Left lung (tissue), 10 donors: Measurements from ENCODE around the gene KIRREL3. TPM values are rescaled to one million over a fixed set of nuclear protein-coding genes. Genes with fewer than 3 reads are reported as not detected.

Source experiments
- ATAC-seq: fragments of 200-7000 bp; cut with Tn5 transposase; one replicate; pipeline ENCODE4 v1.9.1; 2020; ENCODE audit warnings: moderate library complexity
- DNase-seq, 4 donors: peaks; one replicate each; pipeline ENCODE4 v3.0.0-alpha.2; 2013 to 2020
- H3K27ac ChIP-seq, 2 donors: fragments of 200-600 bp; sonication (generic) in 1 of 2; one replicate each; pipeline versions ENCODE4 v1.5.0 to v1.8.0; 2020 to 2021
- H3K27me3 ChIP-seq, 2 donors: fragments of 200-600 bp; sonication (generic) in 1 of 2; one replicate each; pipeline versions ENCODE4 v1.5.0 to v1.8.0; 2020 to 2021
- H3K36me3 ChIP-seq, 2 donors: fragments of 200-600 bp; sonication (generic) in 1 of 2; one replicate each; pipeline versions ENCODE4 v1.5.0 to v1.8.0; 2020 to 2021
- H3K4me1 ChIP-seq, 2 donors: fragments of 200-600 bp; one replicate each; pipeline ENCODE4 v1.8.0; 2021
- H3K4me3 ChIP-seq, 2 donors: fragments of 200-600 bp; sonication (generic) in 1 of 2; one replicate each; pipeline versions ENCODE4 v1.5.0 to v1.8.0; 2020 to 2021; ENCODE audit warnings: mild to moderate bottlenecking in 1 of 2
- H3K9me3 ChIP-seq, 2 donors: fragments of 200-600 bp; sonication (generic) in 1 of 2; one replicate each; pipeline versions ENCODE4 v1.5.0 to v1.8.0; 2020 to 2021
- CTCF ChIP-seq, 2 donors: fragments of 200-600 bp; sonication (generic) in 1 of 2; IDR thresholded peaks; one replicate each; pipeline versions ENCODE4 v1.5.0 to v1.8.0; 2021; ENCODE audit warnings: antibody characterized with exemption in 2 of 2
- intact Hi-C, 2 donors: fragments of 100-400 bp; cut with DNase I; formaldehyde crosslinking; loops; one replicate each; pipeline versions ENCODE4 v1.11.2 to v1.14.2; 2022
- polyA plus RNA-seq, 6 donors: library from polyadenylated mRNA; unstranded; fragments of 120-200 nt; gene quantifications; one replicate each; pipeline ENCODE4 v1.2.1, GENCODE V29; 2013; ENCODE audit not compliant: insufficient read length in 6 of 6
- total RNA-seq, 2 donors: library from RNA; stranded (reverse); fragmentation: NEBNext Ultra II Directional; extraction: Animal tissue kit (Norgen Biotek cat#: 25700); gene quantifications; one replicate each; pipeline ENCODE4 v1.2.1, GENCODE V29; 2021
- donor health status: DM: no; HTN: yes; CAD: no.
- donor health status: DM: no; HTN: no; CAD: no.

KIRREL3 gene
- total and polyA plus RNA-seq, 8 donors, result 1.6 to 2.5 (median 2.0) TPM; not detected in 2

- Histone ChIP-seq H3K27ac (no peak overlapping the region), H3K4me3 (no peak overlapping the region), H3K36me3 (no peaks in the 10 kb centered on the region), H3K27me3 (no peaks in the 10 kb centered on the region), H3K9me3 (no peaks in the 10 kb centered on the region), H3K4me1 (no peaks in the 10 kb centered on the region)
- TF ChIP-seq CTCF (IDR thresholded peaks at IDR 0.05), result no peak
- intact Hi-C loops, result no loop called here
- peak in 2 of 4 donors; percentile 15 to 46 for DNase-seq
- peak; percentile 78 for ATAC-seq
Measured at GRCh38 chr11:126927623-126928022, 72.9 kb downstream of the KIRREL3 start.

GRCh38 chr11:126926376-126926791 is 74.2 kb downstream of the KIRREL3 start:
- DNase-seq, result peak in 1 of 4 donors; percentile 6
- intact Hi-C loops, result no loop called here

GRCh38 chr11:126925321-126926093 is 75.1 kb downstream of the KIRREL3 start:
- no peaks in the 10 kb centered on the region for H3K27me3 ChIP-seq
- ATAC-seq (no peak), DNase-seq (no peak)
- no peak overlapping the region for H3K4me3 ChIP-seq
- H3K4me1 ChIP-seq, result no peaks in the 10 kb centered on the region
- intact Hi-C loops, result no loop called here
- no peak for TF ChIP-seq CTCF (IDR thresholded peaks at IDR 0.05)
- no peaks in the 10 kb centered on the region for H3K36me3 ChIP-seq
- H3K9me3 ChIP-seq, result no peaks in the 10 kb centered on the region
- no peak overlapping the region for H3K27ac ChIP-seq

More at GRCh38 chr11:126926376-126926791, 74.2 kb downstream of the KIRREL3 start:
- H3K9me3 ChIP-seq, result no peaks in the 10 kb centered on the region
- ATAC-seq, result no peak
- no peak overlapping the region for H3K27ac ChIP-seq
- H3K36me3 ChIP-seq, result no peaks in the 10 kb centered on the region
- H3K27me3 ChIP-seq, result no peaks in the 10 kb centered on the region
- H3K4me3 ChIP-seq, result no peak overlapping the region
- no peak for TF ChIP-seq CTCF (IDR thresholded peaks at IDR 0.05)
- H3K4me1 ChIP-seq, result no peaks in the 10 kb centered on the region

- Histone ChIP-seq H3K27me3 (no peaks in the 10 kb centered on the region), H3K4me1 (no peaks in the 10 kb centered on the region), H3K27ac (no peak overlapping the region), H3K36me3 (no peaks in the 10 kb centered on the region), H3K9me3 (no peaks in the 10 kb centered on the region), H3K4me3 (no peak overlapping the region)
- no peak for DNase-seq
- intact Hi-C loops, result no loop called here
- ATAC-seq, result no peak
- no peak for TF ChIP-seq CTCF (IDR thresholded peaks at IDR 0.05)
Measured at GRCh38 chr11:126924376-126925040, 76.1 kb downstream of the KIRREL3 start.

- Histone ChIP-seq H3K9me3 (no peaks in the 10 kb centered on the region), H3K4me3 (no peak overlapping the region), H3K4me1 (no peaks in the 10 kb centered on the region), H3K27me3 (no peaks in the 10 kb centered on the region), H3K27ac (no peak overlapping the region), H3K36me3 (no peaks in the 10 kb centered on the region)
- TF ChIP-seq CTCF (IDR thresholded peaks at IDR 0.05), result no peak
- no peak for ATAC-seq
- DNase-seq, result no peak
- intact Hi-C loops, result no loop called here
Measured at GRCh38 chr11:126920833-126921232, 79.7 kb downstream of the KIRREL3 start.
